Endothelial cell of umbilical vein (primary cell): Measurements from ENCODE around the gene ADA. TPM values are rescaled to one million over a fixed set of nuclear protein-coding genes. Genes with fewer than 3 reads are reported as not detected.

Experiments used
- Bru-seq: library from RNA; stranded (reverse); fragments of 400-500 nt; gene quantifications from one replicate; lab custom pipeline; 2021; lab: Mats Ljungman, UMichigan
- BruChase-seq, 2 experiments: library from RNA; stranded (reverse); fragments of 400-500 nt; gene quantifications; one replicate each; lab custom pipeline; 2021; lab: Mats Ljungman, UMichigan
- BruUV-seq: library from RNA; stranded (reverse); fragments of 400-500 nt; replicated peaks from 2 replicates; lab custom pipeline; 2021; lab: Mats Ljungman, UMichigan
- CTCF ChIA-PET: fragments of 300-600, 350-600 bp; sonication (Branson Sonifier 250); formaldehyde crosslinking; loops from one replicate; lab custom pipeline; 2021; ENCODE audit warnings: antibody characterized with exemption, inconsistent platforms; lab: Charles Lee
- POLR2A ChIA-PET: fragments of 300-600, 350-600 bp; sonication (Branson Sonifier 250); formaldehyde crosslinking; loops from one replicate; lab custom pipeline; 2021; ENCODE audit warnings: antibody characterized with exemption, inconsistent platforms; lab: Charles Lee
- DNase-seq: peaks from one replicate; pipeline ENCODE4 v3.0.0-alpha.2; 2011; ENCODE audit warnings: low read depth, low spot score
- FAIRE-seq: peaks from 2 replicates; lab custom pipeline; 2011; peaks lifted over from hg19 to GRCh38; lab: Jason Lieb, UNC
- H2AFZ ChIP-seq: 2 replicates; pipeline ENCODE4 v1.6.0; 2012; ENCODE audit warnings: low read depth, low read length, control low read depth, inconsistent platforms
- H3K27ac ChIP-seq: 2 replicates; pipeline ENCODE4 v1.5.1; 2011; ENCODE audit warnings: low read depth, mild to moderate bottlenecking, control low read depth, low read length, moderate library complexity; ENCODE audit not compliant: insufficient read depth
- H3K27me3 ChIP-seq, 2 experiments: 2 replicates each; pipeline versions ENCODE4 v1.6.0 to v1.6.1; 2011; ENCODE audit warnings: low read length in 2 of 2, mixed read lengths in 1 of 2; ENCODE audit not compliant: control insufficient read depth in 2 of 2, insufficient read depth in 2 of 2
- H3K36me3 ChIP-seq, 2 experiments: 2 replicates in 1 of 2; 3 replicates in 1 of 2; pipeline ENCODE4 v1.5.1; 2011; ENCODE audit warnings: low read length in 2 of 2, mild to moderate bottlenecking in 1 of 2, moderate library complexity in 1 of 2; ENCODE audit not compliant: control insufficient read depth in 2 of 2, insufficient read depth in 2 of 2; ENCODE audit errors: extremely low read depth in 1 of 2
- H3K4me1 ChIP-seq: 3 replicates; pipeline ENCODE4 v1.5.1; 2011; ENCODE audit warnings: mild to moderate bottlenecking, low read length; ENCODE audit not compliant: control insufficient read depth, insufficient read depth; ENCODE audit errors: extremely low read depth
- H3K4me2 ChIP-seq: 2 replicates; pipeline ENCODE4 v1.6.1; 2011; ENCODE audit warnings: low read length, control low read depth, mixed read lengths; ENCODE audit not compliant: insufficient read depth
- H3K4me3 ChIP-seq, 3 experiments: fragments of 200-600 bp in 1 of 3; sonication (generic), shearing (Covaris generic) in 1 of 3; replicated peaks in 1 of 3; 2 replicates each; pipeline ENCODE4 v1.5.1; 2011 to 2016; ENCODE audit warnings: control low read depth in 3 of 3, low read length in 3 of 3, mild to moderate bottlenecking in 2 of 3, inconsistent platforms in 1 of 3, low read depth in 1 of 3, moderate library complexity in 1 of 3; ENCODE audit not compliant: insufficient read depth in 1 of 3
- H3K79me2 ChIP-seq: 2 replicates; pipeline ENCODE4 v1.6.0; 2012; ENCODE audit warnings: low read length, inconsistent platforms; ENCODE audit not compliant: control insufficient read depth, insufficient read depth
- H3K9ac ChIP-seq: replicated peaks from 2 replicates; pipeline ENCODE3; 2011; ENCODE audit warnings: low read length, control low read depth; ENCODE audit not compliant: insufficient read depth; ENCODE audit errors: extremely low read depth
- H3K9me1 ChIP-seq: replicated peaks from 3 replicates; pipeline ENCODE4 v1.6.0; 2011; ENCODE audit warnings: mild to moderate bottlenecking, low read length; ENCODE audit not compliant: control insufficient read depth, insufficient read depth; ENCODE audit errors: extremely low read depth
- H3K9me3 ChIP-seq: replicated peaks from 2 replicates; pipeline ENCODE4 v1.5.1; 2012; ENCODE audit warnings: low read length, inconsistent platforms; ENCODE audit not compliant: control insufficient read depth, insufficient read depth
- H4K20me1 ChIP-seq: replicated peaks from 2 replicates; pipeline ENCODE3; 2011; ENCODE audit warnings: mild to moderate bottlenecking, low read length; ENCODE audit not compliant: control insufficient read depth, insufficient read depth; ENCODE audit errors: extremely low read depth
- CTCF ChIP-seq, 2 donors: IDR thresholded peaks; 1 replicate in 1 of 2; 2 replicates in 1 of 2; pipeline ENCODE4 v1.5.1; 2011; ENCODE audit warnings: low read length in 2 of 2, mild to moderate bottlenecking in 2 of 2, moderate library complexity in 2 of 2, control low read depth in 1 of 2, inconsistent platforms in 1 of 2, low read depth in 1 of 2; ENCODE audit not compliant: insufficient read depth in 1 of 2; ENCODE audit errors: extremely low read depth in 1 of 2
- EZH2 ChIP-seq: IDR thresholded peaks from 2 replicates; pipeline ENCODE4 v1.6.1; 2012; ENCODE audit warnings: borderline replicate concordance, low read depth, mild to moderate bottlenecking, moderate library complexity, low read length, inconsistent platforms; ENCODE audit not compliant: severe bottlenecking
- FOS ChIP-seq: IDR thresholded peaks from 2 replicates; pipeline ENCODE4 v1.6.1; 2011; ENCODE audit warnings: mild to moderate bottlenecking, low read length, moderate library complexity, borderline replicate concordance; ENCODE audit not compliant: insufficient read depth
- GATA2 ChIP-seq: IDR thresholded peaks from 2 replicates; pipeline ENCODE4 v1.7.0; 2011; ENCODE audit warnings: low read depth, mild to moderate bottlenecking, moderate library complexity, mixed read lengths, low read length; ENCODE audit not compliant: insufficient read length, insufficient read depth
- JUN ChIP-seq: IDR thresholded peaks from 2 replicates; pipeline ENCODE4 v1.6.1; 2011; ENCODE audit warnings: borderline replicate concordance, low read depth; ENCODE audit not compliant: insufficient read length, insufficient read depth
- MAX ChIP-seq: IDR thresholded peaks from 2 replicates; pipeline ENCODE4 v1.6.1; 2011; ENCODE audit not compliant: insufficient read depth, insufficient read length
- MYC ChIP-seq: IDR thresholded peaks from one replicate; pipeline ENCODE4 v1.6.1; 2011; ENCODE audit warnings: mild to moderate bottlenecking, low read depth, low read length
- POLR2A ChIP-seq: IDR thresholded peaks from 2 replicates; pipeline ENCODE4 v1.6.1; 2012; ENCODE audit warnings: low read depth, mild to moderate bottlenecking, control low read depth, low read length
- POLR2AphosphoS5 ChIP-seq: IDR thresholded peaks from 2 replicates; pipeline ENCODE4 v1.6.1; 2012; ENCODE audit warnings: low read depth, mild to moderate bottlenecking, control low read depth, low read length, moderate library complexity; ENCODE audit not compliant: insufficient read depth
- dilution Hi-C: fragments of 300-500 bp; cut with MboI; formaldehyde crosslinking; loops from one replicate; pipeline ENCODE4 v1.15.0; 2019; ENCODE audit warnings: low sequenced_read_pairs; ENCODE audit not compliant: extremely low pct_ligation_motif_present
- intact Hi-C: fragments of 100-400 bp; cut with micrococcal nuclease; formaldehyde crosslinking; loops from one replicate; pipeline ENCODE4 v1.10.0; 2022
- long read RNA-seq: library from polyadenylated mRNA; stranded (forward); transcript quantifications from one replicate; pipeline ENCODE4 v2.0.0, GENCODE V29; 2021
- polyA minus RNA-seq, 3 experiments: library from RNA; depleted of rRNA, polyadenylated mRNA; stranded (reverse); fragments of >200 nt; gene quantifications; 1 replicate in 1 of 3; 2 replicates in 2 of 3; pipeline ENCODE4 v1.2.3, GENCODE V29; 2011
- polyA plus RNA-seq, 4 experiments: library from polyadenylated mRNA; depleted of rRNA in 3 of 4; stranded (reverse) in 3 of 4; unstranded in 1 of 4; fragments of >200 nt; gene quantifications; 2 replicates each; pipeline versions ENCODE4 v1.2.1 to v1.2.3, GENCODE V29; 2011 to 2012; ENCODE audit warnings: missing spikeins in 1 of 4
- total RNA-seq: library from RNA; stranded (reverse); gene quantifications from 2 replicates; pipeline ENCODE4 v1.2.3, GENCODE V29; 2021

Gene ADA
- 26.3 and 33.2 TPM in 2 replicates for total RNA-seq
- 29.8 and 33.1 TPM in 2 replicates for polyA plus RNA-seq
- 25.8 and 29.4 TPM in 2 replicates for polyA plus RNA-seq (2011; cell fraction: cytosol; rRNA removed)
- 49.2 and 50.3 TPM in 2 replicates for polyA plus RNA-seq (2011; cell fraction: nucleus; rRNA removed)
- 23.0 and 30.6 TPM in 2 replicates for polyA plus RNA-seq (2012)
- polyA minus RNA-seq, result 23.0 and 24.0 TPM in 2 replicates
- 9.2 TPM for polyA minus RNA-seq (2011; cell fraction: cytosol; rRNA and poly(A)+ RNA removed)
- 9.7 and 13.6 TPM in 2 replicates for polyA minus RNA-seq (2011; cell fraction: nucleus; rRNA and poly(A)+ RNA removed)
- percentile 48 among the genes with signal in this experiment for Bru-seq, nascent RNA
- percentile 62 among the genes with signal in this experiment for BruChase-seq, experiment 1, labeled RNA remaining after a 6-hour chase
- BruChase-seq, experiment 2, labeled RNA remaining after a 2-hour chase, result percentile 60 among the genes with signal in this experiment
- long read RNA-seq, transcript ADA-207 (11 exons, 1,128 nt), result minor isoform, 12 of 299 reads
- long read RNA-seq, transcript ADA-201 (12 exons, 1,539 nt), result major isoform, 148 of 299 reads
- long read RNA-seq, partial matches to known transcripts, result 107 of 299 reads
- long read RNA-seq, other reads (novel, unspliced or antisense), result 27 of 299 reads

- peak within 1 kb of the TSS; percentile 98 for H3K4me2 ChIP-seq
- BruUV-seq, result no TSS peak
- H3K9ac ChIP-seq, result peak within 1 kb of the TSS; percentile 45
- H3K27me3 ChIP-seq, result peaks cover 16 to 19% of the 10 kb centered on the region in 2 experiments
- peak within 1 kb of the TSS; percentile 84 for H2AFZ ChIP-seq
- H3K9me1 ChIP-seq, result no peaks in the 10 kb centered on the region
- TF ChIP-seq POLR2AphosphoS5, result no peak
- no peak for TF ChIP-seq JUN
- TF ChIP-seq FOS, result no peak
- TF ChIP-seq MAX, result no peak
- TF ChIP-seq CTCF (IDR thresholded peaks at IDR 0.05; ENCODE audit: extremely low read depth in 1 of 2, insufficient read depth in 1 of 2, low read depth in 1 of 2, low read length in 2 of 2), result no peak
- no peak for TF ChIP-seq MYC
- no peak for TF ChIP-seq GATA2
- no peak for TF ChIP-seq EZH2
- TF ChIP-seq POLR2A, result no peak
- H3K4me1 ChIP-seq, result peaks cover 8% of the 10 kb centered on the region
- peak within 1 kb of the TSS; percentile 48 to 88 (median 51) for H3K4me3 ChIP-seq
- no peak within 1 kb of the TSS for H3K27ac ChIP-seq
- intact Hi-C loops (loop anchor here (1.0 to 5.0 kb wide), 3 partner anchors 9 to 40 kb away; no protein-coding TSS in a partner anchor), dilution Hi-C loops (no loop called here)
- no peaks in the 10 kb centered on the region for H3K79me2 ChIP-seq
- ChIA-PET CTCF (interaction anchor here (1.1 to 4.1 kb wide), 3 partner anchors 9 to 32 kb away, joined by 4 to 38 read pairs (median 11); no protein-coding TSS in a partner anchor), POLR2A (interaction anchor here (0.6 kb wide), 1 partner anchor 34 kb away, joined by 3 read pairs; no protein-coding TSS in a partner anchor)
- no peaks in the 10 kb centered on the region for H3K9me3 ChIP-seq
- no peaks in the 10 kb centered on the region for H4K20me1 ChIP-seq
- no peaks in the 10 kb centered on the region for H3K36me3 ChIP-seq
- DNase-seq (peak; percentile 71), FAIRE-seq (peak; percentile 56)
Observed at GRCh38 chr20:44651684-44652423, at the start of gene ADA. Gene ADA, minus strand, starts transcription at chr20:44651699. Its CDS starts 92 bp downstream, at chr20:44651607.
